Eye (tissue), 1 donor: ENCODE data around the gene MUC13.
"Not testable (repeated sequence)": the region's sequence is repeated elsewhere in the genome, so short reads cannot be mapped to it uniquely, and the experiment has no call there.

Experiments
- DNase-seq: peaks from one replicate; pipeline ENCODE4 v3.0.0-alpha.2; 2015

The MUC13 gene, protein sequence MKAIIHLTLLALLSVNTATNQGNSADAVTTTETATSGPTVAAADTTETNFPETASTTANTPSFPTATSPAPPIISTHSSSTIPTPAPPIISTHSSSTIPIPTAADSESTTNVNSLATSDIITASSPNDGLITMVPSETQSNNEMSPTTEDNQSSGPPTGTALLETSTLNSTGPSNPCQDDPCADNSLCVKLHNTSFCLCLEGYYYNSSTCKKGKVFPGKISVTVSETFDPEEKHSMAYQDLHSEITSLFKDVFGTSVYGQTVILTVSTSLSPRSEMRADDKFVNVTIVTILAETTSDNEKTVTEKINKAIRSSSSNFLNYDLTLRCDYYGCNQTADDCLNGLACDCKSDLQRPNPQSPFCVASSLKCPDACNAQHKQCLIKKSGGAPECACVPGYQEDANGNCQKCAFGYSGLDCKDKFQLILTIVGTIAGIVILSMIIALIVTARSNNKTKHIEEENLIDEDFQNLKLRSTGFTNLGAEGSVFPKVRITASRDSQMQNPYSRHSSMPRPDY

DNA sequence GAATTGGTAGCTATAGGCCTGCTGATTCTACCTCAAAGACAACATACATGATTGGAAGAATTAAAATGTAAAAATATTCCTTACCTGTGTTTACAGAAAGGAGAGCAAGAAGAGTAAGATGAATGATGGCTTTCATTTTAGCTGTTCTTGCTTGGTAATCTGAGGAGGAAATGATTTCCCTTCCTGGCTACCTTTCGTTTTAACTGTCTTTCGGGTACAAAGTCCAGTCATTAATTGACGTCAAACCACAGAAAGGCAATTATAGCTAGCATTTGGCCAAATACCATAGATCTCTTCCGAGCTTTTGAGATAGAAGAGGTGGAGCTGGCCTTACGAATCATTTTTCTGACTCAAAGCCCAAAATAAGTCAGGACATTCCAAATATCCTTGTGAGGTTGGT, at the start of gene MUC13:
TSS of gene MUC13 (minus strand) at position 175 of the 400 bp plus-strand sequence. CDS start at position 136, 39 bp downstream.
- no peak for DNase-seq

DNA sequence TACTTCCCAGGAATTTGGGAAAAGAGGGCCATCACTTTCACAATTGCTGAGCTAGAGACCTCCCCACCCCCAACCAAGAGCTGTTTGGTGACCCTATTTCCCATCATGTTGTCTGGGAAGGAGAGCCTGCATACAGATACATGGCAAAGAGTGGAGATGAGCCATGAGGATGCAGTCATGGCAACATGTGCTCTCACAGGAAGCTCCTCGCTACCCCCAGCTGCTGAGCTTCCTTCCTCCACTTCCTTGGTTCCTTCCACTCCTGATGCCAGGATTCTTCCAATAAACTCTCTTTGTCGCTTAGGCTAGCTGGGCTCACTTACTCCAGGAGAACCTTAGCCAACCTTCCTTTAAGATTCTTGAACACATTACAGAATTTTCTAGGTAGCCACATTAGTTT, 48.3 kb upstream of the MUC13 start:
- no peak for DNase-seq

DNA sequence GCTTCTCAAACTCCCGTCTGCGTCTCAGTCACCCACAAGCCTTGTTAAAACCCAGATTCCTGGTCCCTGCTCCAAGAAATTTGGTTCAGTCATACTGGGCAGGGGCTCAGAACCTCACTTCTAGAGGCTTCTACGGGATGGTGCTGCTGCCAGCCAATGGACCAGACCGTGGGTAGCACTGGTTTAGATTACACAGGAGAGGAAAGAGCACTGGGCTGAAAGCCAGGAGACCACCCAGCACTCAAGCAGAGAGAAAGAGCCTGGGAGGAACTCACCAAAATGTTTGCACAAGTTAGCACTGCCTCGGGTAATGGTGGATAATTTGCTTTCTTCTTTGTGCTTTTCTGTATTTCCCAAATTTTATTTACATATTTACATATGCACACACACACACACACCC, 46.9 kb upstream of the MUC13 start:
- DNase-seq, result no peak

- no peak for DNase-seq
Measured at GRCh38 chr3:124978627-124979026, 44.1 kb upstream of the MUC13 start.

DNA sequence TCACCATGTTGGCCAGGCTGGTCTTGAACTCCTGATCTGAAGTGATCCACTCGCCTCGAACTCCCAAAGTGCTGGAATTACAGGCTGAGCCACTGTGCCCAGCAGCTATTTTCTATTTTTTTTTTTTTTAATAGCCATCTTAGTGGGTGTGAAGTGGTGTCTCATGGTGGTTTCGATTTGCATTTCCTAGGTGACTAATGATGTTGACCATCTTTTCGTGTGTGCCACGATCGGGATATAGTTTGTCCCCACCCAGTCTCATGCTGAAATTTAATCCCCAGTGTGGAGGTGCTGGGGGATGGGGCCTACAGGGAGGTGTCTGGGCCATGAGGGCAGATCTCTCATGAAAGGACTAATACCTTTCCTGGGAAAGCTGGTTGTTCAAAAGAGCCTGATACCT, 41.8 kb upstream of the MUC13 start:
- no peak for DNase-seq

- DNase-seq, result no peak
Measured at GRCh38 chr3:124974691-124975090, 40.1 kb upstream of the MUC13 start.

DNA sequence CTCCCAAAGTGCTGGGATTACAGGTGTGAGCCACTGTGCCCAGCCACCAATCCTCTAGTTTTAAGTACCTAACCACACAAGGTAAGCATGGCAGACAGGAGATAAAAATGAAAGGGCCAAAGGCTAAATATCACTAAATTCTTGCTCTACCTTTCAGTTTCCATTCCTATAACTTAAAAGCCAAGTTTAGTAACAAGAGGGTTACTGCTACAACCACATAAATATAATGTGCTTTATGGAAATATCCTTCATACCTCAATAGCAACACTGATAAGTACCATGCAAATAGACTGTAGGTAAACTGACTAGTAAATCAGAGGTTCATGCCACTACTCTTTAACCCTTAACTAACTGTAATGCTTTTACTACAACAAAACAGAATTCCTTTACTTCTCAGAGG, 38.7 kb upstream of the MUC13 start:
- no peak for DNase-seq

DNA sequence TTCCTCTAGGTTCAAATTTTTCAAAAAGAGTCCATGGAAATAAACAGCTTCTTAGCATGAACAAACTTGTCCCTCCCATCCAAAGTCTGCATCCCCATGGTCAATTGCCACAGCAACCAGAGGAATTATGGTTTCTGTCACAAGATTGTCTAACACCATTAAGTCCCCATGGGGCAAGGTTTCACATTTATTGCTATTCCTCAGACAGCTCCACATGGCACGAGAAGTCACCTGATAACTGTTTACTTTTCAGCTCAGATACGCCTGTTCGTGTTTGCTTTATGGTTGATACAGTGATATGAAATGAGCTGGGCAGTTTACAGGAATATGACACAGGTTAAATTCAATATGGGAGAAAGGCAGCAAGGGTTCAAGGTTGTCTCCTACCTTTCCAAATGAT, 37.9 kb upstream of the MUC13 start:
- DNase-seq, result no peak

DNA sequence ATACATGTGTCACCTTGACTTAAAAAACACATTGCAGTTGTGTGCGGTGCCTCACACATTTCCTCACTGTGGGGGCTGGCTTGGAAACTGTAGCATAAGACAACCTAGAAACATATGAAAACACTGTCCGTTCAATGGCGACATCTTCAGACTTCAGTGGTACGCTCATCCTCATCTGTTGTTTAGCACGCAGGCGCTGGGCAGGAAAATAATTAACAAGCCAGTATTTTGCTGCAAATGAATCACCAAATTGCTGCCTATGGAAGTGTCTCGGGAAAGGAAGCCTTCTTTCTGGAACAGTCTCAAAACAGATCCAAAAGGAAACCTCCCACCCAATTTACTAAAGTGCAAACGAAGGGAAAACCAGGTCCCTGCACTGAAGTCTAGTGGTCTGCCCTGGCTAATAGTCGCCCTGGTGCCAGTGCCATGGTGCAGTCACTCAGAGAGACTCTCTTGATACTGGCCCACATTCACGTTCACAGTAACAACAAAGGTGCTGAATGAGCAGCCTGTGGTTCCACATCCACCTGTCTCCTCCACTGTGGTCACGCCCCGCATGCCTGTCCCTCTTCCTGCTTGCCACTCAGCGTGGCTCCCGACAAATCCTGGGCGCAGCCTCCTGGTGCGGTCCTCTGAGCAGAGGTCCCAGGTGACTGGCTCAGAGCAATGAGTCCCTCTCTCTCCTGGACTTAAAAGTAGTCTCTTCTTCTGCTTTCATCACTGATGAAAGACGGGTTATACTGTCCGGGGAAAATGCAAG, 35.6 kb upstream of the MUC13 start:
- DNase-seq, result no peak

DNA sequence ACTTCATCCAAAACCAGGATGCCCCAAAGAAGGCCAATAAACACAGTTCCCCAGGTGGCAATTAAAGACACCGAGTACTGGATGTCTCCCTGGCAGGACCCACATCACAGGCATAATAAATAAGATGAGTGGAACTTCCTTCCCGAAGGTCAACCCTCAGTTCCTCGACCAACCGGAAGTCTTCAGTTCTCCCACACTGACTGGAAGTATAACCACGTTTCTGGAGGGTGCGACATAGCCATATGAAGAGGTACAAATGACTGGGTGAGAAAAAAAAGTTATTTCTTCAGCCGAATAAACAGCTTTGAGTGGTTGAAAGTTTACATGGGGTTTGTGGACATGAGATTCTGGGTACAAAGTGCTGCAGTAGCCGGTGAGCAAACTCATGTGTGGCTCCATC, 34.6 kb upstream of the MUC13 start:
- no peak for DNase-seq

- DNase-seq, result no peak
Measured at GRCh38 chr3:124967964-124968363, 33.4 kb upstream of the MUC13 start.

- DNase-seq, result no peak
Measured at GRCh38 chr3:124966521-124967445, 32.2 kb upstream of the MUC13 start.

DNA sequence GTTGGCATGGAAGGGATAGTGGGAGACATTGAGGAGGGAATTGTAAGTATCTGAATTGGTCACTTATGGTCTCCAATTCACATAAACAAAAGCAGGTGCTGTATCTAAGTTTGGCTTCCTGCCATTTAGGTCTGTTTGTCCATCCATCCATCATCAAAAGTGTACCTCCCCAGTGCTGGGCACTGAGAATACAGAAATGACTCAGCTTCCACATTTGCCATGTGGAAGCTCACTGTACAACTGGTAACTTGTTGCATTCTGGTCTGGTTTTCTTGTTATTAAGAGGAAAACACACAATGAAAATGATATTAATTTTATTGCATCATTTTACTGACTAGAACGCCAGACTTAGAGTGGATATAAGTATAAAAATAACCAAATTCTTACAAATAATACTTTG, 30.9 kb upstream of the MUC13 start:
- DNase-seq, result no peak

DNA sequence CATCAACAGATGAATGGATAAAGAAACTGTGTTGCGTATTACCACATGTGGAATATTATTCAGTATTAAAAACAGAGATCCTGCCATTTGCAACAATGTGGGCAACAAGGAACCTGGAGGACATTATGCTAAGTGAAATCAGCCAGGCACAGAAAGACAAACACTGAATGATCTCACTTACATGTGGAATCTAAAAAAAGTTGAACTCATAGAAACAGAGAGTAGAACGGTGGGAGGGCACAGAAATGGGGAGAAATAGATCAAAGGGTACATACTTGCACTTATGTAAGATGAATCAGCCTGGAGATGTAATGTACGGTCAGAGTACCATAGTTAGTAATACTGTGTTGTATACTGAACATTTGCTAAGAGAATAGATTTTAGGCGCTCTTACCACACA, 29.8 kb upstream of the MUC13 start:
- no peak for DNase-seq

DNA sequence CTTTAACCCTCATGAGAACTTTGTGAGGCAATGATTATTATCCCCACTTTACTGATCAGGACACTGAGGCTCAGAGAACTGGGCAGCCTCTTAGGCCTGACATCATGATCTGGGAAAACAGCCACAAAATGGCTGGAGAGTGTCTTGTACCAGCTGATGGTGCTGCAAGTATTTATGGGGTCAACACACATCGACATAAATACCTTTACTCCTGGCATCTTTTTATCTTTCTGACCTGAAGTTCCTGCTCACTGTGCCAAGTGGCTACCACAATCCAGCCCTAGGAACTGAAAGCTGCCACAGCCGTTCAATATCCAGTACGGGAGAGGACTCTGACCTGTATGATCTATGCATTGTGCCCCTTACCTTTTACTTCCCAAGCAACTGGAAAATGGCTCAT, 29.2 kb upstream of the MUC13 start:
- DNase-seq, result no peak

- DNase-seq, result no peak
Measured at GRCh38 chr3:124962403-124962940, 27.9 kb upstream of the MUC13 start.

- DNase-seq, result no peak
Measured at GRCh38 chr3:124960698-124961097, 26.1 kb upstream of the MUC13 start.

GRCh38 chr3:124960105-124960504, 25.6 kb upstream of the MUC13 start:
- no peak for DNase-seq

- not testable (repeated sequence) for DNase-seq
Measured at GRCh38 chr3:124957951-124958350, 23.4 kb upstream of the MUC13 start.

DNA sequence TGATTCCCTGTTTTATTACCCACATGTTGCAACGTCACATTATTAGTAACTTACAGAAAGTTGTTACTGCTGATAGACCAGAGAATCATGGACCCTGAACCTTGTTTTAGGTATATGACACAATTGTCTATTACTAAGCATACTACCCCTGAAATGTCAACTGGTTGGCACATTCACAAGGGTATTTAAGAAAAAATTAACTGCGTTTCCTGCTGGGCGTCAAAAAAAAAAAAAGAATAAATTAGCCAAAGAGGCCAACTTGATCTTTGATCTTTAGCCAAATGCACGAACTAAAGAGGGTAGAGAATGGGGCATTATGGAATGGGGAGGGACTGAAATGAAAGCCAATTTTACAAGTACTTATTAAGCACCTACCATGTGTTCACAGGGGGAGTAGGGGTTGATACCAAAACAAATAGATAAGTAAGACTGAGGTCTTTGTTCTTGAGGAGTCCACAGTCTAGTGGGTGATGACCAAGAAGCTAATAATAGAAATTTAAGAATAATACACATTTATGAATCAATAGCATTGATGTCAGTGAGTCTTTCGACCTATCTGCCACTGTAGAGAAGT, 17.8 kb upstream of the MUC13 start:
- no peak for DNase-seq

DNA sequence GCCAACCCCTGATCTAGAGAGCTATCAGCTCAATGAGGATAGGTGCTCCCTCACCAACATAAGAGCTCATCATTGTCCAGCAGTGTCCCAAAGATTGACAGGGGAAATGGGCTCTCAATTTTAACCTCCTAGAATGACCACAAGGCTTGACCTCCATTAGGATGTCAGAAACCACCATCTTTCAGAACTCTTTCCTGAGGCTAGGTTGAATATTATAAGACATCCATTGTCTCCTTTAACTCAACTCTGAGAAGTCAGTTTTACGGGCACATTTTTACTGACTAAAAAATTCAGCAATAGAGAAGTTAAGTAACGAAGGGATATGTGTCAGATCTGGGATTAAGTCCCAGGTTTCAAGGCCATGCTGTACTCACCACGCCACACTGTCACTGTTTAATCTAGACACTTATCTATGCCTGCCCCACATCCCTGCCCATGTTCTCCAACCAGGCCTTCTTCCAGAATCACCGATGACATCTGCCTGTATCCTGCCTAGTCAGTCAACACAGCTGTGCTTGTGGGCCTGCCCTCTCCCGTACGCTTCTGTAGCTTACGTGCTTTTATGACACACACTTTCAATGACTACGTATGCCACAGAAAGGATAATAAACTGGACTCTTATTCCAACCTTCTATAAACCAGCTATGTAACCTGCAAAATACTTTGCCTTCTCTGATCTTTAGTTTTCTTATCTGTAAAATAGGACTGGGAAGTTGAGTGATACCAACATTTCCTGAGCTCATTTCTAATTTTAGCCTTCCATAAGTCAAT, 17.1 kb upstream of the MUC13 start:
- no peak for DNase-seq

DNA sequence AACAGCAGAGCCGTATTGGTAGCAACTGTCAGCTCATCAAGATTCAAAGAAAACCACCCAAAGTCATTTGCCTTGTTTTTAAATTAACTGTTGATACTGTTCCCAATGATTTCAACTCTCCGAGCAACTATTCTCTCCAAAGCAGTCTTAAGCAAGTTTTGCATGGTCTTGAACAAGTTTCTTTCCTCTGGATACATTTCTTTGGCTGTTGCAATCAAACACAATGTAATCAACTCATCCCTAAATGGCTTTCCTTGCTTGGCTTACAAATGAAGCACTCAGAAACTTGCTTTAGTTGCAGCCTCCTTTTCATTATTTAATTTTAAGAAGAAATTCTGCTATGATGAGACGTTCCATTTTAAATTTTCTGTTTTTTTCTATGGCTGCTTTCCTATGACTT, 15.5 kb upstream of the MUC13 start:
- no peak for DNase-seq
